OCI-LY3 (cell line): Measurements from ENCODE around the gene OR10G7.
"Not testable (repeated sequence)": the region's sequence is repeated elsewhere in the genome, so short reads cannot be mapped to it uniquely, and the experiment has no call there.

Experiments used
- H2AFZ ChIP-seq: fragments of 200-600, 300-600 bp; shearing (Covaris generic); 2 replicates; pipeline ENCODE4 v1.6.0; 2014; ENCODE audit warnings: antibody characterized with exemption, low read depth, low read length
- H3K27ac ChIP-seq: fragments of 200-600, 300-600 bp; sonication (generic); 2 replicates; pipeline ENCODE4 v1.5.1; 2014; ENCODE audit warnings: mild to moderate bottlenecking, low read length, moderate library complexity, mixed read lengths
- H3K27me3 ChIP-seq: fragments of 200-600, 300-600 bp; sonication (generic); 2 replicates; pipeline ENCODE4 v1.6.1; 2014; ENCODE audit warnings: low read depth, low read length, mixed read lengths
- H3K36me3 ChIP-seq: fragments of 200-600, 300-600 bp; sonication (generic); replicated peaks from 2 replicates; pipeline ENCODE3; 2014; ENCODE audit warnings: low read depth, low read length, mixed read lengths
- H3K4me1 ChIP-seq: fragments of 300-600, 200-600 bp; sonication (generic); 2 replicates; pipeline ENCODE4 v1.6.1; 2014; ENCODE audit warnings: low read length, mixed read lengths
- H3K4me2 ChIP-seq: fragments of 200-600, 300-600 bp; sonication (generic); 2 replicates; pipeline ENCODE4 v1.6.1; 2014; ENCODE audit warnings: low read length, mixed read lengths
- H3K4me3 ChIP-seq: fragments of 300-600, 200-600 bp; sonication (generic); 2 replicates; pipeline ENCODE4 v1.5.1; 2014; ENCODE audit warnings: antibody characterized with exemption, mild to moderate bottlenecking, low read length, moderate library complexity
- H3K79me2 ChIP-seq: fragments of 300-600, 200-600 bp; shearing (Covaris generic); 2 replicates; pipeline ENCODE4 v1.6.1; 2014; ENCODE audit warnings: mild to moderate bottlenecking, low read length, mixed read lengths
- H3K9ac ChIP-seq: fragments of 300-600, 200-600 bp; shearing (Covaris generic); 2 replicates; pipeline ENCODE4 v1.6.0; 2014; ENCODE audit warnings: mild to moderate bottlenecking, low read length, moderate library complexity
- H3K9me3 ChIP-seq: fragments of 200-600, 300-600 bp; shearing (Covaris generic); 2 replicates; pipeline ENCODE4 v1.6.1; 2014; ENCODE audit warnings: low read length, mixed read lengths; ENCODE audit not compliant: insufficient read depth
- H4K20me1 ChIP-seq: fragments of 200-600, 300-600 bp; sonication (generic); 2 replicates; pipeline ENCODE4 v1.6.1; 2016; ENCODE audit warnings: low read length, mixed read lengths; ENCODE audit not compliant: insufficient read depth
- EZH2phosphoT487 ChIP-seq: fragments of 200-600 bp; shearing (Covaris generic); IDR thresholded peaks from 2 replicates; pipeline ENCODE4 v1.6.1; 2018; ENCODE audit warnings: antibody characterized with exemption, mixed run types, low read depth
- TF ChIP-seq, protein P1 (sequence below): fragments of 200-600, 300-600 bp; sonication (generic); IDR thresholded peaks from 2 replicates; pipeline ENCODE4 v1.5.1; 2014; ENCODE audit warnings: antibody characterized with exemption, low read length, low read depth

The OR10G7 gene

DNA sequence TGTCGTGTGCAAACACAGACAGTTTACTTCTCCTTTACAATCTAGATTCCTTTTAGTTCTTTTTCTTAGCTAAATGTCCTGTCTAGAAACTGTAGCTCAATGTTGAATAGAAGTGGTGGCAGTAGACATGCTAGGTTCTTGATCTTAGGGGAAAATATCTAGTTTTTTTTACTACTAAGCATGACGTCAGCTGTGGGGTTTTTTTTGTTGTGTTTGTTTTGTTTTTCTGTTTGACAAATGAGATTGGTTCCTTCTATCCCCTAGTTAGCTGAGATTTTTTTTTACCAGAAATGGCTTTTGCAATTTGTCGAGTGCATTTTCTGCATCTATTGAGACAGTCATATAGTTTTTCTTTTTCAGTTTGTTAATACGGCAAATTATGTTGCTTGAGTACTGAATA, 2.3 kb upstream of the OR10G7 start:
- Histone ChIP-seq H3K27ac (no peak overlapping the region), H3K9ac (no peak overlapping the region), H3K4me1 (no peaks in the 10 kb centered on the region), H3K36me3 (no peaks in the 10 kb centered on the region), H3K4me2 (no peak overlapping the region), H2AFZ (no peak overlapping the region), H3K27me3 (no peaks in the 10 kb centered on the region), H3K79me2 (no peaks in the 10 kb centered on the region), H3K9me3 (no peaks in the 10 kb centered on the region), H3K4me3 (no peak overlapping the region), H4K20me1 (no peaks in the 10 kb centered on the region)
- TF ChIP-seq, protein P1, sequence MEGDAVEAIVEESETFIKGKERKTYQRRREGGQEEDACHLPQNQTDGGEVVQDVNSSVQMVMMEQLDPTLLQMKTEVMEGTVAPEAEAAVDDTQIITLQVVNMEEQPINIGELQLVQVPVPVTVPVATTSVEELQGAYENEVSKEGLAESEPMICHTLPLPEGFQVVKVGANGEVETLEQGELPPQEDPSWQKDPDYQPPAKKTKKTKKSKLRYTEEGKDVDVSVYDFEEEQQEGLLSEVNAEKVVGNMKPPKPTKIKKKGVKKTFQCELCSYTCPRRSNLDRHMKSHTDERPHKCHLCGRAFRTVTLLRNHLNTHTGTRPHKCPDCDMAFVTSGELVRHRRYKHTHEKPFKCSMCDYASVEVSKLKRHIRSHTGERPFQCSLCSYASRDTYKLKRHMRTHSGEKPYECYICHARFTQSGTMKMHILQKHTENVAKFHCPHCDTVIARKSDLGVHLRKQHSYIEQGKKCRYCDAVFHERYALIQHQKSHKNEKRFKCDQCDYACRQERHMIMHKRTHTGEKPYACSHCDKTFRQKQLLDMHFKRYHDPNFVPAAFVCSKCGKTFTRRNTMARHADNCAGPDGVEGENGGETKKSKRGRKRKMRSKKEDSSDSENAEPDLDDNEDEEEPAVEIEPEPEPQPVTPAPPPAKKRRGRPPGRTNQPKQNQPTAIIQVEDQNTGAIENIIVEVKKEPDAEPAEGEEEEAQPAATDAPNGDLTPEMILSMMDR: no peak
- no peak for TF ChIP-seq EZH2phosphoT487

DNA sequence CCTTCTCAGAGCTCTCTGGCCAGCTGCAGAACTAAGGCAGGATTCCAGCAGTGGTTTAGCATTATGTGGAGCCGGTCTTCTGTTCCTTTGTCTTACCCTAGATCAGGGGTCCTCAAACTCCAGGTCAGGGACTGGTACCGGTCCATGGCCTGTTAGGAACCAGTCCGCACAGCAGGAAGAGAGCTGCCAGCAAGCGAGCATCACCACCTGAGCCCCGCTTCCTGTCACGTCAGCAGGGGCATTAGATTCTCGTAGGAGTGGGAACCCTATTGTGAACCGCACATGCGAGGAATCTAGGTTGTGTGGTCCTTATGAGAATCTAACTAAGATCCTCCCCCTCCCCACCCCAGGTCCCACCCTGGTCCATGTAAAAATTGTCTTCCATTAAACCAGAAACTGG, 1.6 kb downstream of the OR10G7 start:
- TF ChIP-seq, protein P1: no peak
- no peak for TF ChIP-seq EZH2phosphoT487
- no peaks in the 10 kb centered on the region for H3K4me1 ChIP-seq
- no peaks in the 10 kb centered on the region for H3K9me3 ChIP-seq
- no peak overlapping the region for H3K4me3 ChIP-seq
- no peaks in the 10 kb centered on the region for H3K79me2 ChIP-seq
- H2AFZ ChIP-seq: no peak overlapping the region
- H4K20me1 ChIP-seq: no peaks in the 10 kb centered on the region
- no peak overlapping the region for H3K4me2 ChIP-seq
- no peak overlapping the region for H3K9ac ChIP-seq
- no peak overlapping the region for H3K27ac ChIP-seq
- H3K27me3 ChIP-seq: no peaks in the 10 kb centered on the region
- no peaks in the 10 kb centered on the region for H3K36me3 ChIP-seq

DNA sequence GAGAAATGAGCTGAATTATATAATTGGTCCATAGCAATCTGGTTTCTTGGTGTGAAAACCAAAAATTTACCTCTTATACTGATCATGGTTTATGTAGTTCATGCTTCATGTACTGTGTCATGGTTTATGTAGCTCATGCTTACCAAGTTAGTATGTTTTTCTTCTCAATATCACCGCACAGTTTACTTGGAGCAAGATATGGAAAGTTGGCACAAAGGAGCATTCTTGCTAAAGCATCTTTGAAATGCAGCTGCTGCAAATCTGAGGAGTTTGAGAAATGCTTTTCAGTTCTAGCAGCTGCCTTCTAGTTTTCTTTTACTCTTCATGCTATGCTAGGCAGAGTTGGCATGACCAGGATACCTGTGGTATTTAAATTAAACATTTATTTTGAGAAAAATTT, 4.5 kb downstream of the OR10G7 start:
- Histone ChIP-seq H4K20me1 (no peaks in the 10 kb centered on the region), H3K9ac (no peak overlapping the region), H3K4me3 (no peak overlapping the region), H3K79me2 (no peaks in the 10 kb centered on the region), H3K27me3 (no peaks in the 10 kb centered on the region), H2AFZ (no peak overlapping the region), H3K36me3 (no peaks in the 10 kb centered on the region), H3K4me1 (no peaks in the 10 kb centered on the region), H3K9me3 (no peaks in the 10 kb centered on the region), H3K4me2 (no peak overlapping the region), H3K27ac (no peak overlapping the region)
- no peak for TF ChIP-seq EZH2phosphoT487
- TF ChIP-seq, protein P1: no peak

DNA sequence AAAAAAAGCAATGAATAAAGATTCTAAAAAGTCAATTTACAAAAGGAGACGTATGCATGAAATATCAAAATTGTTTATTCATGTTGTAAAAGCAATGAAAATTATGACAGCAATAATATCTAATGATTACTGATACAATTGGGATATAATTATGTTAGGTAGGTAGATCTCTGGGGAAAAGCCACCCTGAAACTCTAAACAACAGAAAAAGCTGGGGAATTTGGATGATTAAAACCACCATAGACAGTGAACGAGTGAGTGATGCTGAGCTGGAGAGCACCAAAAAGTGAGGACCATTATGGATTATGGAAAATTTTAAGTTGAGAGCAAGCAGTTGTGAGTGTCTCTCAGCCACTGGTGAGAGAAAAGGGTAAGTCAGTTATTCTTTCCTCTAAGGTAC, 14.6 kb downstream of the OR10G7 start, which contains the start of gene OR10G8:
Gene OR10G8, plus strand, starts transcription at position 301 of the 400 bp plus-strand sequence. CDS start 2,825 bp downstream, outside the sequence.
- no peak within 1 kb of the TSS for H2AFZ ChIP-seq
- TF ChIP-seq EZH2phosphoT487: no peak
- TF ChIP-seq, protein P1: no peak

DNA sequence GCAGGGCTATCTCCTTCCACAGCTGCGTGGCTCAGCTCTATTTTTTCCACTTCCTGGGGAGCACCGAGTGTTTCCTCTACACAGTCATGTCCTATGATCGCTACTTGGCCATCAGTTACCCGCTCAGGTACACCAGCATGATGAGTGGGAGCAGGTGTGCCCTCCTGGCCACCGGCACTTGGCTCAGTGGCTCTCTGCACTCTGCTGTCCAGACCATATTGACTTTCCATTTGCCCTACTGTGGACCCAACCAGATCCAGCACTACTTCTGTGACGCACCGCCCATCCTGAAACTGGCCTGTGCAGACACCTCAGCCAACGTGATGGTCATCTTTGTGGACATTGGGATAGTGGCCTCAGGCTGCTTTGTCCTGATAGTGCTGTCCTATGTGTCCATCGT, 25.3 kb downstream of the OR10G7 start:
- not testable (repeated sequence) for H4K20me1 ChIP-seq, H3K9me3 ChIP-seq, H3K27me3 ChIP-seq, H2AFZ ChIP-seq, H3K27ac ChIP-seq, H3K4me3 ChIP-seq, H3K79me2 ChIP-seq, H3K4me2 ChIP-seq, H3K9ac ChIP-seq, H3K36me3 ChIP-seq, H3K4me1 ChIP-seq

More for the DNA sequence above, 14.6 kb downstream of the OR10G7 start, which contains the start of gene OR10G8:
- no peaks in the 10 kb centered on the region for H3K4me1 ChIP-seq
- no peaks in the 10 kb centered on the region for H4K20me1 ChIP-seq
- no peaks in the 10 kb centered on the region for H3K36me3 ChIP-seq
- no peaks in the 10 kb centered on the region for H3K9me3 ChIP-seq
- H3K9ac ChIP-seq: no peak within 1 kb of the TSS
- H3K27me3 ChIP-seq: no peaks in the 10 kb centered on the region
- H3K4me3 ChIP-seq: no peak within 1 kb of the TSS
- no peak within 1 kb of the TSS for H3K4me2 ChIP-seq
- no peaks in the 10 kb centered on the region for H3K79me2 ChIP-seq
- no peak within 1 kb of the TSS for H3K27ac ChIP-seq
